ENCODE measurements around the gene ADAMTS12.

ADAMTS12 gene

GRCh38 chr5:33809936-33810335 is 81.9 kb downstream of the ADAMTS12 start:
- TF ChIP-seq CTCF (IDR thresholded peaks at IDR 0.05; ENCODE audit: low read depth, low read length, missing control alignments), result no peak
- DNase-seq (ENCODE audit: low read depth), result no peak
- H3K4me3 ChIP-seq (ENCODE audit: low read depth, low read length), result no peak overlapping the region

DNA sequence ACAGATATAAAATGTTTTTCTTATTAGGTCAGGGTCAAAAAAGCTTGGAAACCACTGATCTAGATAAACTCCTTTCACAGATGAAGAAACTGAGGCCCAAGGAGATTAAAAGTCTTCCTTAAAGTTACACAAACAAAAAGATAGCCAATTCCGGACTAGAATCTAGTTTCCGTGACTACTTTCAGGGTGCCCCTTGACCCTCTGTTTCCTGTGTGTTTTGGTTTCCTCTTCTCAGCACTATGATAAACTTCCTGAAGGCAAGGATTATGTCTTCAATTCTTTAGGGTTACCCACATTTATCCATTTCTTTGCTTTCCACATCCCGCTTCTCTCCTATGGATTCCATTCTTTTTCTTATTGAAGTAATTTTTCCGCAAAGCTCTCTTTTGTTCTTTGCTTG is 83.1 kb downstream of the ADAMTS12 start:
- H3K4me3 ChIP-seq (ENCODE audit: low read depth, low read length), result no peak overlapping the region
- no peak for TF ChIP-seq CTCF (IDR thresholded peaks at IDR 0.05; ENCODE audit: low read depth, low read length, missing control alignments)
- DNase-seq (ENCODE audit: low read depth), result no peak

DNA sequence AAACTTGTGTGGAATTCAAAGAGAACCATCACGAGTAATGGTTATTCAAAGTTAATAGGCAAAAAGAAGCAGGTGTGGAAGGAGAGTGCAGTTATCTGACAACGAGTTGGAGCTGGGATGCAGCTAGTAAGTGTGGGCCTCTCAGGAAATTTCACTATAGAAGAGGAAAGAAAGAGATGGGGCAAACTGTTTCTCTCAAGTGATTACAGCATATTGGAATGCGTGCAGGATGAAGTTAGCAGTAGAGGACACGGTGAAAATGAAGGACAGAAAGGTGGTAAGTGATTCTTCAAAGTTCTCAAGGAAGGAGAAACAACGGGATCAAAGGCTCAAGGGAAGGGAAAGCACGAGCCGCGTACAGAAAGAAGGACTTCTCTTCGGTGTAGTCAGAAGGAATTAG is 84.0 kb downstream of the ADAMTS12 start:
- H3K4me3 ChIP-seq (ENCODE audit: low read depth, low read length), result no peak overlapping the region
- TF ChIP-seq CTCF (IDR thresholded peaks at IDR 0.05; ENCODE audit: low read depth, low read length, missing control alignments), result no peak
- DNase-seq (ENCODE audit: low read depth), result no peak

- no peak for TF ChIP-seq CTCF (IDR thresholded peaks at IDR 0.05; ENCODE audit: low read depth, low read length, missing control alignments)
- no peak for DNase-seq (ENCODE audit: low read depth)
- H3K4me3 ChIP-seq (ENCODE audit: low read depth, low read length), result no peak overlapping the region
These were observed 84.9 kb downstream of the ADAMTS12 start for GRCh38 chr5:33806738-33807442.

- no peak overlapping the region for H3K4me3 ChIP-seq (ENCODE audit: low read depth, low read length)
- no peak for DNase-seq (ENCODE audit: low read depth)
- no peak for TF ChIP-seq CTCF (IDR thresholded peaks at IDR 0.05; ENCODE audit: low read depth, low read length, missing control alignments)
These were observed 90.5 kb downstream of the ADAMTS12 start for GRCh38 chr5:33801292-33801691.

DNA sequence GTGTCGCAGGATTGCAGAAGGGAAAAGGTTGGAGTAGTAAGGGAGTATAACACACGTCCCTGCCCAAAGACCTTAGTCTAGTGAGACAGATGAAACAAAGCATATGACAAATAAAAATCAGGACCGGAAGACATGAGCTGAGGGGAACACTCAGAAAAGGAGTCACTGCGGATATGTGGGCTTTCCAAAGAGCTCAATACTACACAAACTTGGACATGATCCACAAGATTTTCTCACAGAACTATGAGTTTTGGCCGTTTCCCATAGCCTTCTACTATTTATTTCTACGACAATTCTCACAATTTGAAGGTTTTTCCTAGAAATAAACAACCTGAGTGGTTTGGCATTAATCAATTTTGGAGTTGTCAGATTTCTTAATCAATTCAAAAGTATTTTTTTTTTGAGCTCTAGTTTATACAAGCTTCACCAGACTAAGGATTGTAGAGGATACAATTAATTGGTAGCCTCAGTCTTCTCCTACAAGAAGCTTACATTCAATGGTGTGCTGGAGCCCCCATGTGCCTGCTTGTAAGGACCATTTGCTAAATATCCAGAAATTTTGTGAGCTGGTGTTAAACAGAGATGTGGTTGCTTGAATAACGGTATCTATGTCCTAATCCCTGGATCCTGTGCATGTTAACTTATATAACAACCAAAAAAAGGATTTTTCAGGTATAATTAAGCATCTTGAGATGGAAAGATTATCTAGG is 91.4 kb downstream of the ADAMTS12 start:
- TF ChIP-seq CTCF (IDR thresholded peaks at IDR 0.05; ENCODE audit: low read depth, low read length, missing control alignments), result no peak
- H3K4me3 ChIP-seq (ENCODE audit: low read depth, low read length), result no peak overlapping the region
- no peak for DNase-seq (ENCODE audit: low read depth)

- no peak for TF ChIP-seq CTCF (IDR thresholded peaks at IDR 0.05; ENCODE audit: low read depth, low read length, missing control alignments)
- no peak for DNase-seq (ENCODE audit: low read depth)
- no peak overlapping the region for H3K4me3 ChIP-seq (ENCODE audit: low read depth, low read length)
These were observed 96.3 kb downstream of the ADAMTS12 start for GRCh38 chr5:33795496-33795895.
